GM23338 (cell line): Measurements from ENCODE around the gene TXNDC2. TPM values are rescaled to one million over a fixed set of nuclear protein-coding genes. Genes with fewer than 3 reads are reported as not detected.
"Not testable (repeated sequence)": the region's sequence is repeated elsewhere in the genome, so short reads cannot be mapped to it uniquely, and the experiment has no call there.

ENCODE experiments used
- ATAC-seq: fragments of 200-7000 bp; cut with Tn5 transposase; 3 replicates; pipeline ENCODE4 v1.9.1; 2020
- DNase-seq: peaks from one replicate; pipeline ENCODE4 v3.0.0-alpha.2; 2015; ENCODE audit warnings: low spot score
- H2AFZ ChIP-seq: fragments of 200-600 bp; sonication (generic); 2 replicates; pipeline ENCODE4 v1.8.0; 2016; ENCODE audit warnings: antibody characterized with exemption, mild to moderate bottlenecking, moderate library complexity
- H3F3A ChIP-seq: fragments of 200-600 bp; sonication (generic); replicated peaks from 2 replicates; pipeline ENCODE4 v1.8.0; 2017; ENCODE audit warnings: antibody characterized with exemption, mixed run types, low read depth
- H3K27ac ChIP-seq: fragments of 200-600 bp; sonication (generic); 2 replicates; pipeline ENCODE4 v1.6.1; 2016; ENCODE audit warnings: low read depth
- H3K27me3 ChIP-seq: fragments of 200-600 bp; sonication (generic); 2 replicates; pipeline ENCODE4 v1.8.0; 2016; ENCODE audit warnings: mild to moderate bottlenecking, mixed run types, moderate library complexity; ENCODE audit not compliant: insufficient read depth
- H3K36me3 ChIP-seq: fragments of 200-600 bp; sonication (generic); 2 replicates; pipeline ENCODE4 v1.8.0; 2016; ENCODE audit warnings: mild to moderate bottlenecking; ENCODE audit not compliant: insufficient read depth
- H3K4me1 ChIP-seq: fragments of 200-600 bp; sonication (generic); 2 replicates; pipeline ENCODE4 v1.8.0; 2016; ENCODE audit warnings: mild to moderate bottlenecking, moderate library complexity; ENCODE audit not compliant: insufficient read depth
- H3K4me2 ChIP-seq: fragments of 200-600 bp; sonication (generic); 2 replicates; pipeline ENCODE4 v1.7.1; 2017; ENCODE audit warnings: mixed run types
- H3K4me3 ChIP-seq: fragments of 200-600 bp; sonication (generic); 2 replicates; pipeline ENCODE4 v1.6.1; 2016; ENCODE audit warnings: mixed run types
- H3K79me2 ChIP-seq: fragments of 200-600 bp; sonication (generic); replicated peaks from 2 replicates; pipeline ENCODE4 v1.8.0; 2017; ENCODE audit warnings: mild to moderate bottlenecking; ENCODE audit not compliant: insufficient read depth
- H3K9me2 ChIP-seq: fragments of 200-600 bp; sonication (generic); 2 replicates; pipeline ENCODE4 v1.8.0; 2017; ENCODE audit not compliant: insufficient read depth
- H4K20me1 ChIP-seq: fragments of 200-600 bp; sonication (generic); replicated peaks from 2 replicates; pipeline ENCODE4 v1.8.0; 2017; ENCODE audit warnings: mild to moderate bottlenecking; ENCODE audit not compliant: insufficient read depth
- H3K27ac Mint-ChIP-seq: 2 replicates; pipeline ENCODE4 v1.8.0; 2020; ENCODE audit warnings: inconsistent platforms, mild to moderate bottlenecking, moderate library complexity, mixed read lengths
- H3K27me3 Mint-ChIP-seq: 3 replicates; pipeline ENCODE4 v1.8.0; 2022; ENCODE audit warnings: low read depth, mild to moderate bottlenecking, moderate library complexity, mixed read lengths, inconsistent platforms; ENCODE audit not compliant: insufficient read depth, poor library complexity
- H3K36me3 Mint-ChIP-seq: 3 replicates; pipeline ENCODE4 v1.8.0; 2021; ENCODE audit warnings: low read depth, mild to moderate bottlenecking, inconsistent platforms, moderate library complexity, mixed read lengths
- H3K4me1 Mint-ChIP-seq: 3 replicates; pipeline ENCODE4 v1.8.0; 2020; ENCODE audit warnings: mild to moderate bottlenecking, inconsistent platforms, mixed read lengths
- H3K4me3 Mint-ChIP-seq: 3 replicates; pipeline ENCODE4 v1.8.0; 2021; ENCODE audit warnings: moderate library complexity, mild to moderate bottlenecking, inconsistent platforms, mixed read lengths
- H3K9me3 Mint-ChIP-seq: 3 replicates; pipeline ENCODE4 v1.8.0; 2020; ENCODE audit warnings: moderate library complexity, mild to moderate bottlenecking, inconsistent platforms, mixed read lengths
- EZH2 ChIP-seq: fragments of 200-600 bp; sonication (generic); IDR thresholded peaks from one replicate; pipeline ENCODE4 v1.8.0; 2017; ENCODE audit warnings: antibody characterized with exemption, mild to moderate bottlenecking, low read depth; ENCODE audit not compliant: unreplicated experiment
- EZH2phosphoT487 ChIP-seq: fragments of 200-600 bp; sonication (generic); IDR thresholded peaks from one replicate; pipeline ENCODE4 v1.8.1; 2018; ENCODE audit warnings: antibody characterized with exemption; ENCODE audit not compliant: unreplicated experiment
- POLR2AphosphoS5 ChIP-seq: IDR thresholded peaks from 2 replicates; pipeline ENCODE4 v1.6.1; 2016; ENCODE audit warnings: antibody characterized with exemption, low read depth
- REST ChIP-seq: IDR thresholded peaks from one replicate; pipeline ENCODE4 v1.6.1; 2018; ENCODE audit warnings: antibody characterized with exemption; ENCODE audit not compliant: unreplicated experiment
- STAT1 ChIP-seq: IDR thresholded peaks from one replicate; pipeline ENCODE4 v1.6.1; 2016; ENCODE audit warnings: antibody characterized with exemption; ENCODE audit not compliant: unreplicated experiment
- ZNF114 ChIP-seq: fragments of 250-450 bp; sonication (Bioruptor Pico); IDR thresholded peaks from 2 replicates; pipeline ENCODE4 v1.5.0; 2020; ENCODE audit warnings: mild to moderate bottlenecking, moderate library complexity
- polyA plus RNA-seq: library from polyadenylated mRNA; unstranded; fragments of >200 nt; fragmentation: Nextera tagmentation; extraction: Ambion mirVana; gene quantifications from 2 replicates; pipeline ENCODE4 v1.2.1, GENCODE V29; 2016
- total RNA-seq: library from RNA; depleted of rRNA; stranded (reverse); fragments of >200 nt; shearing (Covaris generic); gene quantifications from 2 replicates; pipeline ENCODE4 v1.2.3, GENCODE V29; 2014
- TF ChIP-seq, protein P1 (sequence below): fragments of 250-450 bp; sonication (Bioruptor Pico); IDR thresholded peaks from 2 replicates; pipeline ENCODE4 v1.5.0; 2020; ENCODE audit warnings: mild to moderate bottlenecking, moderate library complexity

The TXNDC2 gene
- total and polyA plus RNA-seq, 2 experiments from 2014 or later: 0.16 TPM; not detected in 1

DNA sequence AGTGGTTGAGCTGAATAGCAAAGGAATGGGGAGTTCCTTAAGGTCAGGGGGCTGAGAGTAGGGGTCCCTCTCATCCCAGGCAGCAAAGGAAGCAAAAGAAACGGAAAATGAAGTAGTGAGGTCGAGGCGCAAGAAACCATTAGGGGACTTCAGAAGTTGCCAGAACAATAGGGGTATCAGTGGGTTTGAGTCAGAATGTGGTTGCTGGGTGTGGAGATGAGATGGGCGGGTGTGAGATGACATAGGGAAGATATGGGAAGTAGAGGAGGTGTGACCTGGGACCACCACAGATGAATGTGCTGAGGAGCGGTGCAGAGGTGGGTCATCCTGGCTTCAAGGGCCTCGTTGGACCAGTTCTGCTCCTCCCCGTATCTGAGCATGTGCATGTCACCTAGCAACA, 14.9 kb downstream of the TXNDC2 start (continued):
- TF ChIP-seq, protein P1, sequence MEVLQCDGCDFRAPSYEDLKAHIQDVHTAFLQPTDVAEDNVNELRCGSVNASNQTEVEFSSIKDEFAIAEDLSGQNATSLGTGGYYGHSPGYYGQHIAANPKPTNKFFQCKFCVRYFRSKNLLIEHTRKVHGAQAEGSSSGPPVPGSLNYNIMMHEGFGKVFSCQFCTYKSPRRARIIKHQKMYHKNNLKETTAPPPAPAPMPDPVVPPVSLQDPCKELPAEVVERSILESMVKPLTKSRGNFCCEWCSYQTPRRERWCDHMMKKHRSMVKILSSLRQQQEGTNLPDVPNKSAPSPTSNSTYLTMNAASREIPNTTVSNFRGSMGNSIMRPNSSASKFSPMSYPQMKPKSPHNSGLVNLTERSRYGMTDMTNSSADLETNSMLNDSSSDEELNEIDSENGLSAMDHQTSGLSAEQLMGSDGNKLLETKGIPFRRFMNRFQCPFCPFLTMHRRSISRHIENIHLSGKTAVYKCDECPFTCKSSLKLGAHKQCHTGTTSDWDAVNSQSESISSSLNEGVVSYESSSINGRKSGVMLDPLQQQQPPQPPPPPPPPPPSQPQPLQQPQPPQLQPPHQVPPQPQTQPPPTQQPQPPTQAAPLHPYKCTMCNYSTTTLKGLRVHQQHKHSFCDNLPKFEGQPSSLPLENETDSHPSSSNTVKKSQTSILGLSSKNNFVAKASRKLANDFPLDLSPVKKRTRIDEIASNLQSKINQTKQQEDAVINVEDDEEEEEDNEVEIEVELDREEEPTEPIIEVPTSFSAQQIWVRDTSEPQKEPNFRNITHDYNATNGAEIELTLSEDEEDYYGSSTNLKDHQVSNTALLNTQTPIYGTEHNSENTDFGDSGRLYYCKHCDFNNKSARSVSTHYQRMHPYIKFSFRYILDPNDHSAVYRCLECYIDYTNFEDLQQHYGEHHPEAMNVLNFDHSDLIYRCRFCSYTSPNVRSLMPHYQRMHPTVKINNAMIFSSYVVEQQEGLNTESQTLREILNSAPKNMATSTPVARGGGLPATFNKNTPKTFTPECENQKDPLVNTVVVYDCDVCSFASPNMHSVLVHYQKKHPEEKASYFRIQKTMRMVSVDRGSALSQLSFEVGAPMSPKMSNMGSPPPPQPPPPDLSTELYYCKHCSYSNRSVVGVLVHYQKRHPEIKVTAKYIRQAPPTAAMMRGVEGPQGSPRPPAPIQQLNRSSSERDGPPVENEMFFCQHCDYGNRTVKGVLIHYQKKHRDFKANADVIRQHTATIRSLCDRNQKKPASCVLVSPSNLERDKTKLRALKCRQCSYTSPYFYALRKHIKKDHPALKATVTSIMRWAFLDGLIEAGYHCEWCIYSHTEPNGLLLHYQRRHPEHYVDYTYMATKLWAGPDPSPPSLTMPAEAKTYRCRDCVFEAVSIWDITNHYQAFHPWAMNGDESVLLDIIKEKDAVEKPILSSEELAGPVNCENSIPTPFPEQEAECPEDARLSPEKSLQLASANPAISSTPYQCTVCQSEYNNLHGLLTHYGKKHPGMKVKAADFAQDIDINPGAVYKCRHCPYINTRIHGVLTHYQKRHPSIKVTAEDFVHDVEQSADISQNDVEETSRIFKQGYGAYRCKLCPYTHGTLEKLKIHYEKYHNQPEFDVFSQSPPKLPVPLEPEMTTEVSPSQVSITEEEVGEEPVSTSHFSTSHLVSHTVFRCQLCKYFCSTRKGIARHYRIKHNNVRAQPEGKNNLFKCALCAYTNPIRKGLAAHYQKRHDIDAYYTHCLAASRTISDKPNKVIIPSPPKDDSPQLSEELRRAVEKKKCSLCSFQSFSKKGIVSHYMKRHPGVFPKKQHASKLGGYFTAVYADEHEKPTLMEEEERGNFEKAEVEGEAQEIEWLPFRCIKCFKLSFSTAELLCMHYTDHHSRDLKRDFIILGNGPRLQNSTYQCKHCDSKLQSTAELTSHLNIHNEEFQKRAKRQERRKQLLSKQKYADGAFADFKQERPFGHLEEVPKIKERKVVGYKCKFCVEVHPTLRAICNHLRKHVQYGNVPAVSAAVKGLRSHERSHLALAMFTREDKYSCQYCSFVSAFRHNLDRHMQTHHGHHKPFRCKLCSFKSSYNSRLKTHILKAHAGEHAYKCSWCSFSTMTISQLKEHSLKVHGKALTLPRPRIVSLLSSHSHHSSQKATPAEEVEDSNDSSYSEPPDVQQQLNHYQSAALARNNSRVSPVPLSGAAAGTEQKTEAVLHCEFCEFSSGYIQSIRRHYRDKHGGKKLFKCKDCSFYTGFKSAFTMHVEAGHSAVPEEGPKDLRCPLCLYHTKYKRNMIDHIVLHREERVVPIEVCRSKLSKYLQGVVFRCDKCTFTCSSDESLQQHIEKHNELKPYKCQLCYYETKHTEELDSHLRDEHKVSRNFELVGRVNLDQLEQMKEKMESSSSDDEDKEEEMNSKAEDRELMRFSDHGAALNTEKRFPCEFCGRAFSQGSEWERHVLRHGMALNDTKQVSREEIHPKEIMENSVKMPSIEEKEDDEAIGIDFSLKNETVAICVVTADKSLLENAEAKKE (CRISPR knock-in tag): no peak
- no peak for TF ChIP-seq STAT1

DNA sequence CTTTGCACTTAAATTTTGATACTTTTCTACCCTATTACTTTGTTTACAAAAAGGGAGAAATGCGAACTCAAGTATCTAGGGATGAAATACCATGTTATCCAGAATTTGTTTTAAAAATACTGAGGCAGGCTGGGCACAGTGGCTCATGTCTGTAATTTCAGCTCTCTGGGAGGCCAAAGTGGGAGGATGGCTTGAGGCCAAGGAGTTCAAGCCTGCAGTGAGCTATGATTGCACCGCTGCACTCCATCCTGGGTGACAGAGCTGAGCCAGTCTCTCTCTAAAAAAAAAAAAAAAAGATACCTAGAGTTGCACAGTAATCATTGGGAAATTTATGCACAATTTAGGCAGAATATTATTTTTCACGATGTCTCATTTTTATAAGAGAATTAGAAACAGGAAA, 15.6 kb downstream of the TXNDC2 start:
- ATAC-seq: no peak
- TF ChIP-seq EZH2 (no peak), EZH2phosphoT487 (no peak), REST (no peak), POLR2AphosphoS5 (no peak), ZNF114 (CRISPR knock-in tag) (no peak)
- H3K4me3 ChIP-seq: no peak overlapping the region
- H3K4me3 Mint-ChIP-seq: no peak overlapping the region
- H3K79me2 ChIP-seq: no peaks in the 10 kb centered on the region
- no peak overlapping the region for H3K4me2 ChIP-seq
- no peaks in the 10 kb centered on the region for H3K27me3 ChIP-seq
- H3K36me3 Mint-ChIP-seq: no peaks in the 10 kb centered on the region
- peaks cover 13% of the 10 kb centered on the region for H3K4me1 Mint-ChIP-seq
- H3K9me3 Mint-ChIP-seq: no peaks in the 10 kb centered on the region
- H3K9me2 ChIP-seq: no peaks in the 10 kb centered on the region
- no peak for DNase-seq
- no peaks in the 10 kb centered on the region for H4K20me1 ChIP-seq
- no peaks in the 10 kb centered on the region for H3F3A ChIP-seq
- no peak overlapping the region for H3K27ac Mint-ChIP-seq
- H3K4me1 ChIP-seq: peaks cover 14% of the 10 kb centered on the region
- H2AFZ ChIP-seq: no peak overlapping the region
- no peak overlapping the region for H3K27ac ChIP-seq
- H3K36me3 ChIP-seq: no peaks in the 10 kb centered on the region
- H3K27me3 Mint-ChIP-seq: no peaks in the 10 kb centered on the region

DNA sequence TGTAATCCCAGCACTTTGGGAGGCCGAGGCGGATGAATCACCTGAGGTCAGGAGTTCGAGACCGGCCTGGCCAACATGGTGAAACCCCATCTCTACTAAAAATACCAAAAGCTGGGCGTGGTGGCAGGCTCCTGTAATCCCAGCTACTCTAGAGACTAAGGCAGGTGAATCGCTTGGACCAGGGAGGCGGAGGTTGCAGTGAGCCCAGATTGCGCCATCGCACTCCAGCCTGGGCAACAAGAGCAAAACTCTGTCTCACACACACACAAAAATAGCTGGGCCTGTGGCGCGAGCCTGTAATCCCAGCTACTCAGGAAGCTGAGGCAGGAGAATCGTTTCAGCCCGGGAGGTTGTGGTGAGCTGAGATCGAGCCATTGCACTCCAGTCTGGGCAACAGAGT, 16.5 kb downstream of the TXNDC2 start:
- H3K36me3 Mint-ChIP-seq: not testable (repeated sequence)

More for the DNA sequence above, 16.5 kb downstream of the TXNDC2 start:
- peaks cover 13% of the 10 kb centered on the region for H3K4me1 Mint-ChIP-seq
- H3K4me1 ChIP-seq: peaks cover 14% of the 10 kb centered on the region
- H3F3A ChIP-seq, DNase-seq, H2AFZ ChIP-seq, H3K27ac ChIP-seq, H3K4me3 ChIP-seq, H4K20me1 ChIP-seq, H3K9me2 ChIP-seq, H3K27me3 Mint-ChIP-seq, H3K9me3 Mint-ChIP-seq, H3K27ac Mint-ChIP-seq, H3K79me2 ChIP-seq, H3K36me3 ChIP-seq, H3K4me3 Mint-ChIP-seq, ATAC-seq, H3K4me2 ChIP-seq, H3K27me3 ChIP-seq: not testable (repeated sequence)
